Tibial artery (tissue), 4 donors: Measurements from ENCODE around the gene MCC.

Experiments
- DNase-seq, 2 donors: peaks; one replicate each; pipeline ENCODE4 v3.0.0-alpha.2; 2019
- H3K27ac ChIP-seq, 2 donors: fragments of 200-600 bp; sonication (generic) in 1 of 2; 1 replicate in 1 of 2; 2 replicates in 1 of 2; pipeline ENCODE4 v1.5.1; 2018 to 2019; ENCODE audit warnings: mild to moderate bottlenecking in 1 of 2
- H3K27me3 ChIP-seq, 2 donors: fragments of 200-600 bp; sonication (generic) in 1 of 2; one replicate each; pipeline versions ENCODE4 v1.5.1 to v1.6.0; 2016 to 2019
- H3K36me3 ChIP-seq, 3 donors: fragments of 200-600 bp; sonication (generic) in 2 of 3; one replicate each; pipeline ENCODE4 v1.5.1; 2016 to 2019; ENCODE audit warnings: mild to moderate bottlenecking in 2 of 3
- H3K4me1 ChIP-seq, 4 donors: fragments of 200-600 bp; sonication (generic) in 2 of 4; 1 replicate in 3 of 4; 2 replicates in 1 of 4; pipeline ENCODE4 v1.5.1; 2016 to 2019
- H3K4me3 ChIP-seq, 2 donors: fragments of 200-600 bp; sonication (generic) in 1 of 2; 1 replicate in 1 of 2; 2 replicates in 1 of 2; pipeline ENCODE4 v1.5.1; 2018 to 2019; ENCODE audit warnings: mild to moderate bottlenecking in 2 of 2
- H3K9me3 ChIP-seq, 3 donors: fragments of 200-600 bp; sonication (generic) in 1 of 3; one replicate each; pipeline ENCODE4 v1.5.1; 2016 to 2019
- CTCF ChIP-seq, 2 experiments: fragments of 200-600 bp in 1 of 2; fragments of 450-650 bp in 1 of 2; IDR thresholded peaks; one replicate each; pipeline ENCODE4 v1.5.1; 2017 to 2019; ENCODE audit warnings: antibody characterized with exemption in 2 of 2, mild to moderate bottlenecking in 1 of 2, moderate library complexity in 1 of 2
- intact Hi-C: fragments of 100-400 bp; cut with DNase I; formaldehyde crosslinking; loops from one replicate; pipeline ENCODE4 v1.15.0; 2023; ENCODE audit warnings: low total_unique reads

The MCC gene

GRCh38 chr5:113263545-113263944 is 224.7 kb downstream of the MCC start:
- peaks cover 0 to 4% (median 0%) of the 10 kb centered on the region in 4 donors for H3K4me1 ChIP-seq
- intact Hi-C loops = no loop called here
- no peak overlapping the region for H3K27ac ChIP-seq

GRCh38 chr5:113262674-113263073 is 225.6 kb downstream of the MCC start:
- no peak for TF ChIP-seq CTCF (IDR thresholded peaks at IDR 0.05)
- H3K27ac ChIP-seq = no peak overlapping the region
- no peaks in the 10 kb centered on the region for H3K27me3 ChIP-seq
- H3K9me3 ChIP-seq = no peaks in the 10 kb centered on the region
- no peak for DNase-seq
- no peaks in the 10 kb centered on the region for H3K36me3 ChIP-seq
- intact Hi-C loops = no loop called here
- H3K4me3 ChIP-seq = no peak overlapping the region
- peaks cover 0 to 4% (median 0%) of the 10 kb centered on the region in 4 donors for H3K4me1 ChIP-seq

More at GRCh38 chr5:113263545-113263944, 224.7 kb downstream of the MCC start:
- H3K4me3 ChIP-seq = no peak overlapping the region
- H3K27me3 ChIP-seq = no peaks in the 10 kb centered on the region
- TF ChIP-seq CTCF (IDR thresholded peaks at IDR 0.05) = no peak
- H3K9me3 ChIP-seq = no peaks in the 10 kb centered on the region
- no peaks in the 10 kb centered on the region for H3K36me3 ChIP-seq
- DNase-seq = no peak

- H3K4me1 ChIP-seq = no peaks in the 10 kb centered on the region
- TF ChIP-seq CTCF (IDR thresholded peaks at IDR 0.05) = no peak
- H3K27ac ChIP-seq = no peak overlapping the region
- DNase-seq = no peak
- intact Hi-C loops = no loop called here
- H3K27me3 ChIP-seq = no peaks in the 10 kb centered on the region
- H3K36me3 ChIP-seq = no peaks in the 10 kb centered on the region
- H3K4me3 ChIP-seq = no peak overlapping the region
- no peaks in the 10 kb centered on the region for H3K9me3 ChIP-seq
Observed at GRCh38 chr5:113259034-113259433, 229.2 kb downstream of the MCC start.

- Histone ChIP-seq H3K9me3 (no peaks in the 10 kb centered on the region), H3K36me3 (no peaks in the 10 kb centered on the region), H3K27ac (no peak overlapping the region), H3K4me3 (no peak overlapping the region), H3K27me3 (no peaks in the 10 kb centered on the region), H3K4me1 (no peaks in the 10 kb centered on the region)
- intact Hi-C loops = no loop called here
- TF ChIP-seq CTCF (IDR thresholded peaks at IDR 0.05) = no peak
- no peak for DNase-seq
Observed at GRCh38 chr5:113257545-113257944, 230.7 kb downstream of the MCC start.

- Histone ChIP-seq H3K4me1 (no peaks in the 10 kb centered on the region), H3K36me3 (no peaks in the 10 kb centered on the region), H3K9me3 (no peaks in the 10 kb centered on the region), H3K4me3 (no peak overlapping the region), H3K27me3 (no peaks in the 10 kb centered on the region), H3K27ac (no peak overlapping the region)
- no peak for TF ChIP-seq CTCF (IDR thresholded peaks at IDR 0.05)
- intact Hi-C loops = no loop called here
- no peak for DNase-seq
Observed at GRCh38 chr5:113256671-113257452, 231.4 kb downstream of the MCC start.
